ENCODE data around the gene PROSER3. TPM values are rescaled to one million over a fixed set of nuclear protein-coding genes. Genes with fewer than 3 reads are reported as not detected.
A peak's percentile ranks its signal among the peaks of the same experiment; 100 is the strongest.
"Not testable (repeated sequence)": the region's sequence is repeated elsewhere in the genome, so short reads cannot be mapped to it uniquely, and the experiment has no call there.

Gene PROSER3
- total RNA-seq, 1 donor from 2014 or later, result 39.5 TPM

GRCh38 chr19:35716801-35717664 is 40.9 kb upstream of the PROSER3 start:
- Mint-ChIP-seq H3K27me3 (ENCODE audit: insufficient read depth) (no peaks in the 10 kb centered on the region), H3K27ac (peak overlapping the region; percentile 98), H3K36me3 (ENCODE audit: low read depth) (peaks cover 40% of the 10 kb centered on the region), H3K9me3 (no peaks in the 10 kb centered on the region), H3K4me3 (peak overlapping the region; percentile 99), H3K4me1 (ENCODE audit: low read depth) (peaks cover 50% of the 10 kb centered on the region)
- peak; percentile 97 for DNase-seq (ENCODE audit: low spot score)
- intact Hi-C loops (cut with micrococcal nuclease), result loop anchor here (1.0 to 5.0 kb wide), 15 partner anchors 15 to 398 kb away; partner anchors contain the start of genes ALKBH6, ARHGAP33, COX6B1 and NFKBID

GRCh38 chr19:35717665-35718344 is 40.2 kb upstream of the PROSER3 start, which contains the start of gene KMT2B:
Gene KMT2B, plus strand, starts transcription at chr19:35718003. Its CDS starts 16 bp downstream, at chr19:35718019.
- H3K4me1 Mint-ChIP-seq (ENCODE audit: low read depth), result peaks cover 42% of the 10 kb centered on the region
- no peaks in the 10 kb centered on the region for H3K9me3 Mint-ChIP-seq
- intact Hi-C loops (cut with micrococcal nuclease), result loop anchor here (1.0 to 5.0 kb wide), 15 partner anchors 16 to 397 kb away; partner anchors contain the start of genes ALKBH6, ARHGAP33, COX6B1 and NFKBID
- H3K27me3 Mint-ChIP-seq (ENCODE audit: insufficient read depth), result no peaks in the 10 kb centered on the region
- peak within 1 kb of the TSS; percentile 98 for H3K27ac Mint-ChIP-seq
- H3K4me3 Mint-ChIP-seq, result peak within 1 kb of the TSS; percentile 99
- no peak for DNase-seq (ENCODE audit: low spot score)
- peaks cover 47% of the 10 kb centered on the region for H3K36me3 Mint-ChIP-seq (ENCODE audit: low read depth)

GRCh38 chr19:35718345-35719041 is 39.5 kb upstream of the PROSER3 start:
- Mint-ChIP-seq H3K4me1 (ENCODE audit: low read depth) (peaks cover 37% of the 10 kb centered on the region), H3K36me3 (ENCODE audit: low read depth) (peaks cover 49% of the 10 kb centered on the region), H3K27ac (peak overlapping the region; percentile 93), H3K27me3 (ENCODE audit: insufficient read depth) (no peaks in the 10 kb centered on the region), H3K9me3 (no peaks in the 10 kb centered on the region), H3K4me3 (peak overlapping the region; percentile 95)
- peak; percentile 47 for DNase-seq (ENCODE audit: low spot score)
- intact Hi-C loops (cut with micrococcal nuclease), result loop anchor here (5.0 kb wide), 2 partner anchors 171 to 294 kb away; partner anchors contain the start of genes ALKBH6 and TMEM147

GRCh38 chr19:35719402-35720162 is 38.4 kb upstream of the PROSER3 start:
- peak overlapping the region; percentile 95 for H3K4me3 Mint-ChIP-seq
- intact Hi-C loops (cut with micrococcal nuclease), result loop anchor here (5.0 kb wide), 2 partner anchors 172 to 293 kb away; partner anchors contain the start of genes ALKBH6 and TMEM147
- peaks cover 26% of the 10 kb centered on the region for H3K4me1 Mint-ChIP-seq (ENCODE audit: low read depth)
- H3K27me3 Mint-ChIP-seq (ENCODE audit: insufficient read depth), result no peaks in the 10 kb centered on the region
- H3K27ac Mint-ChIP-seq, result peak overlapping the region; percentile 93
- H3K9me3 Mint-ChIP-seq, result no peaks in the 10 kb centered on the region
- peaks cover 46% of the 10 kb centered on the region for H3K36me3 Mint-ChIP-seq (ENCODE audit: low read depth)
- DNase-seq (ENCODE audit: low spot score), result no peak

- H3K4me1 Mint-ChIP-seq (ENCODE audit: low read depth), result peaks cover 22% of the 10 kb centered on the region
- no peak for DNase-seq (ENCODE audit: low spot score)
- peaks cover 47% of the 10 kb centered on the region for H3K36me3 Mint-ChIP-seq (ENCODE audit: low read depth)
- intact Hi-C loops (cut with micrococcal nuclease), result no loop called here
- peak overlapping the region; percentile 28 for H3K4me3 Mint-ChIP-seq
- peak overlapping the region; percentile 21 for H3K27ac Mint-ChIP-seq
- H3K9me3 Mint-ChIP-seq, result no peaks in the 10 kb centered on the region
- H3K27me3 Mint-ChIP-seq (ENCODE audit: insufficient read depth), result no peaks in the 10 kb centered on the region
Measured at GRCh38 chr19:35720163-35720524, 37.8 kb upstream of the PROSER3 start.

GRCh38 chr19:35720648-35721047 is 37.3 kb upstream of the PROSER3 start:
- Mint-ChIP-seq H3K9me3 (no peaks in the 10 kb centered on the region), H3K27me3 (ENCODE audit: insufficient read depth) (no peaks in the 10 kb centered on the region), H3K36me3 (ENCODE audit: low read depth) (peaks cover 51% of the 10 kb centered on the region), H3K4me3 (no peak overlapping the region), H3K4me1 (ENCODE audit: low read depth) (peaks cover 22% of the 10 kb centered on the region), H3K27ac (peak overlapping the region; percentile 29)
- intact Hi-C loops (cut with micrococcal nuclease), result no loop called here
- DNase-seq (ENCODE audit: low spot score), result no peak

GRCh38 chr19:35721374-35721773 is 36.6 kb upstream of the PROSER3 start:
- H3K4me3 Mint-ChIP-seq, result no peak overlapping the region
- H3K9me3 Mint-ChIP-seq, result no peaks in the 10 kb centered on the region
- no peaks in the 10 kb centered on the region for H3K27me3 Mint-ChIP-seq (ENCODE audit: insufficient read depth)
- H3K27ac Mint-ChIP-seq, result no peak overlapping the region
- H3K4me1 Mint-ChIP-seq (ENCODE audit: low read depth), result peaks cover 20% of the 10 kb centered on the region
- no peak for DNase-seq (ENCODE audit: low spot score)
- intact Hi-C loops (cut with micrococcal nuclease), result no loop called here
- peaks cover 55% of the 10 kb centered on the region for H3K36me3 Mint-ChIP-seq (ENCODE audit: low read depth)

GRCh38 chr19:35722461-35722860 is 35.5 kb upstream of the PROSER3 start:
- no peak for DNase-seq (ENCODE audit: low spot score)
- intact Hi-C loops (cut with micrococcal nuclease), result no loop called here
- H3K9me3 Mint-ChIP-seq, result no peaks in the 10 kb centered on the region
- H3K4me3 Mint-ChIP-seq, result no peak overlapping the region
- H3K36me3 Mint-ChIP-seq (ENCODE audit: low read depth), result peaks cover 57% of the 10 kb centered on the region
- H3K4me1 Mint-ChIP-seq (ENCODE audit: low read depth), result peaks cover 16% of the 10 kb centered on the region
- no peak overlapping the region for H3K27ac Mint-ChIP-seq
- no peaks in the 10 kb centered on the region for H3K27me3 Mint-ChIP-seq (ENCODE audit: insufficient read depth)

- H3K36me3 Mint-ChIP-seq (ENCODE audit: low read depth), result peaks cover 58% of the 10 kb centered on the region
- peaks cover 16% of the 10 kb centered on the region for H3K4me1 Mint-ChIP-seq (ENCODE audit: low read depth)
- H3K27ac Mint-ChIP-seq, result no peak overlapping the region
- H3K4me3 Mint-ChIP-seq, result no peak overlapping the region
- no peaks in the 10 kb centered on the region for H3K9me3 Mint-ChIP-seq
- intact Hi-C loops (cut with micrococcal nuclease), result no loop called here
- DNase-seq (ENCODE audit: low spot score), result no peak
- no peaks in the 10 kb centered on the region for H3K27me3 Mint-ChIP-seq (ENCODE audit: insufficient read depth)
Measured at GRCh38 chr19:35722897-35723296, 35.1 kb upstream of the PROSER3 start.

GRCh38 chr19:35723671-35724070 is 34.3 kb upstream of the PROSER3 start:
- no peak overlapping the region for H3K4me3 Mint-ChIP-seq
- intact Hi-C loops (cut with micrococcal nuclease), result no loop called here
- DNase-seq (ENCODE audit: low spot score), result no peak
- peaks cover 15% of the 10 kb centered on the region for H3K4me1 Mint-ChIP-seq (ENCODE audit: low read depth)
- no peaks in the 10 kb centered on the region for H3K9me3 Mint-ChIP-seq
- peaks cover 65% of the 10 kb centered on the region for H3K36me3 Mint-ChIP-seq (ENCODE audit: low read depth)
- no peak overlapping the region for H3K27ac Mint-ChIP-seq
- no peaks in the 10 kb centered on the region for H3K27me3 Mint-ChIP-seq (ENCODE audit: insufficient read depth)

GRCh38 chr19:35724132-35724531 is 33.8 kb upstream of the PROSER3 start:
- Mint-ChIP-seq H3K4me1 (ENCODE audit: low read depth) (peaks cover 10% of the 10 kb centered on the region), H3K36me3 (ENCODE audit: low read depth) (peaks cover 68% of the 10 kb centered on the region)
- H3K27me3 Mint-ChIP-seq (ENCODE audit: insufficient read depth); H3K4me3 Mint-ChIP-seq; intact Hi-C loops (cut with micrococcal nuclease); H3K9me3 Mint-ChIP-seq; DNase-seq (ENCODE audit: low spot score); H3K27ac Mint-ChIP-seq: not testable (repeated sequence)

- intact Hi-C loops (cut with micrococcal nuclease), result no loop called here
- no peak for DNase-seq (ENCODE audit: low spot score)
- Mint-ChIP-seq H3K27me3 (ENCODE audit: insufficient read depth) (no peaks in the 10 kb centered on the region), H3K4me3 (no peak overlapping the region), H3K27ac (no peak overlapping the region), H3K9me3 (no peaks in the 10 kb centered on the region), H3K4me1 (ENCODE audit: low read depth) (peaks cover 6% of the 10 kb centered on the region), H3K36me3 (ENCODE audit: low read depth) (peaks cover 69% of the 10 kb centered on the region)
Measured at GRCh38 chr19:35724560-35724959, 33.4 kb upstream of the PROSER3 start.

Measured in activated T-helper 1 cell treated with anti-CD3 and anti-CD28 coated beads, Interleukin-12 subunit alpha, Interleukin-12 subunit beta, Interleukin-2, Interleukin-4 antibody, amounts not matched to agents 30 ng/mL and 10 ng/mL and 1 ng/mL, durations not matched to agents 14 hours and 24 hours and 36 hours (primary cell).